Calu3 (cell line): ENCODE measurements around the gene PRKCA. TPM values are rescaled to one million over a fixed set of nuclear protein-coding genes. Genes with fewer than 3 reads are reported as not detected.

Experiments
- BruUV-seq: library from RNA; stranded (reverse); fragments of 400-500 nt; replicated peaks from 2 replicates; lab custom pipeline; 2021; lab: Mats Ljungman, UMichigan
- CTCF ChIA-PET: fragments of 300-600 bp; sonication (Branson Sonifier 250); formaldehyde crosslinking; loops from one replicate; lab custom pipeline; 2022; ENCODE audit warnings: antibody characterized with exemption; lab: Charles Lee
- DNase-seq: peaks from one replicate; pipeline ENCODE4 v3.0.0; 2022
- H3K27ac Mint-ChIP-seq: one replicate; pipeline ENCODE4 v1.8.0; 2022; ENCODE audit warnings: mixed read lengths; ENCODE audit not compliant: unreplicated experiment
- H3K27me3 Mint-ChIP-seq: one replicate; pipeline ENCODE4 v1.8.0; 2022; ENCODE audit warnings: mixed read lengths; ENCODE audit not compliant: unreplicated experiment
- H3K36me3 Mint-ChIP-seq: one replicate; pipeline ENCODE4 v1.8.0; 2022; ENCODE audit warnings: mild to moderate bottlenecking, moderate library complexity, mixed read lengths; ENCODE audit not compliant: insufficient read depth, unreplicated experiment
- H3K4me1 Mint-ChIP-seq: one replicate; pipeline ENCODE4 v1.8.0; 2022; ENCODE audit warnings: mild to moderate bottlenecking, low read depth, mixed read lengths; ENCODE audit not compliant: unreplicated experiment
- H3K4me3 Mint-ChIP-seq: one replicate; pipeline ENCODE4 v1.8.0; 2022; ENCODE audit warnings: mild to moderate bottlenecking, low read depth, moderate library complexity, mixed read lengths; ENCODE audit not compliant: unreplicated experiment
- H3K9me3 Mint-ChIP-seq: one replicate; pipeline ENCODE4 v1.8.0; 2022; ENCODE audit warnings: low read depth, mixed read lengths; ENCODE audit not compliant: unreplicated experiment
- intact Hi-C: fragments of 100-400 bp; cut with micrococcal nuclease; formaldehyde crosslinking; loops from one replicate; pipeline ENCODE4 v1.10.0; 2022; ENCODE audit not compliant: unreplicated experiment
- total RNA-seq: library from RNA; stranded (reverse); gene quantifications from 2 replicates; pipeline ENCODE4 v1.2.3, GENCODE V29; 2022
- TF ChIP-seq, protein P1 (sequence below): fragments of 200-600 bp; IDR thresholded peaks from one replicate; pipeline ENCODE4 v1.8.0; 2022; ENCODE audit warnings: antibody characterized with exemption; ENCODE audit not compliant: unreplicated experiment

The PRKCA gene
- total RNA-seq, 1 experiment from 2014 or later: 126 TPM

DNA sequence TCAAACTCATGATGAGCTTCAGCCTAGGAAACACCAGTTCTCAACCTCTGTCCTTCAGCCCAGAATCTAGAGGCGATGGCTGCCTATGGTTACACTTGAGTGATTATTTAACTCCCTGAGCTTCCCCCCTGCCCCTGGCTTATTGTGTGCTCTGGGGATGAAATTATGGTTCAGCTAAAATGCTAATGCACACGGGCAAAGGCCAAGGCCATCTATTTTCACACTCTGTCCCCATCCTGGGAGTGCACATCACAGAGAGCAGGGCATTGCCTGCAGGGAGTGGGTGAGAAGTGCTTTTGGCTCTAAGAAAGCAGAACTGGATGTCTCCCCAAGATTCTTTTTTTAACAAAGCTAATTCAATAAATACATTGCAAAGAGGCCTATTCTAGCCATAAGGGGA lies 510.9 kb downstream of the PRKCA start:
- no TSS peak for BruUV-seq
- CTCF ChIA-PET: interaction anchor here (1.0 kb wide), 1 partner anchor 11 kb away, joined by 4 read pairs; no protein-coding TSS in a partner anchor
- no peak for DNase-seq

DNA sequence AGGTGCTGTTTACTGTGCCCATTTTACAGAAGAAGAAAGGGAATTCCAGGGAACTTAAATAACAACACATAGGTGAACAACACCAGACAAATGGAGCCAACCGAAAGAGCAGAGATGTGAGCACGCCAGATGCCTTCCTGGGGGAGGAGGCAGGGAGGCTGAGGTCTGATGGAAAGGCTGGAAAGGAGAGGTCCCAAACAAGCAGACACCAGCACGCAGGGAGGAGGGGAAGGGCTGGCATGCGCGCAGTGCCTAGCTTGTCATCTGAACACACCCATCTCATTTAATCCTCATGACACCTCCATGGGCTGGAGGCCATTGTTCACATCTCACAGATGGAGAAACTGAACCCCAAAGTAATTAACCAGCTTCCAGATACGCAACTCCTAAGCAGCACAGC lies 511.6 kb downstream of the PRKCA start:
- TF ChIP-seq, protein P1, sequence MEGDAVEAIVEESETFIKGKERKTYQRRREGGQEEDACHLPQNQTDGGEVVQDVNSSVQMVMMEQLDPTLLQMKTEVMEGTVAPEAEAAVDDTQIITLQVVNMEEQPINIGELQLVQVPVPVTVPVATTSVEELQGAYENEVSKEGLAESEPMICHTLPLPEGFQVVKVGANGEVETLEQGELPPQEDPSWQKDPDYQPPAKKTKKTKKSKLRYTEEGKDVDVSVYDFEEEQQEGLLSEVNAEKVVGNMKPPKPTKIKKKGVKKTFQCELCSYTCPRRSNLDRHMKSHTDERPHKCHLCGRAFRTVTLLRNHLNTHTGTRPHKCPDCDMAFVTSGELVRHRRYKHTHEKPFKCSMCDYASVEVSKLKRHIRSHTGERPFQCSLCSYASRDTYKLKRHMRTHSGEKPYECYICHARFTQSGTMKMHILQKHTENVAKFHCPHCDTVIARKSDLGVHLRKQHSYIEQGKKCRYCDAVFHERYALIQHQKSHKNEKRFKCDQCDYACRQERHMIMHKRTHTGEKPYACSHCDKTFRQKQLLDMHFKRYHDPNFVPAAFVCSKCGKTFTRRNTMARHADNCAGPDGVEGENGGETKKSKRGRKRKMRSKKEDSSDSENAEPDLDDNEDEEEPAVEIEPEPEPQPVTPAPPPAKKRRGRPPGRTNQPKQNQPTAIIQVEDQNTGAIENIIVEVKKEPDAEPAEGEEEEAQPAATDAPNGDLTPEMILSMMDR: no peak
- Mint-ChIP-seq H3K27ac (no peak overlapping the region), H3K4me1 (no peaks in the 10 kb centered on the region), H3K27me3 (peaks cover 51% of the 10 kb centered on the region), H3K4me3 (no peak overlapping the region), H3K36me3 (peaks cover 19% of the 10 kb centered on the region), H3K9me3 (peaks cover 5% of the 10 kb centered on the region)
- no TSS peak for BruUV-seq
- CTCF ChIA-PET: no interaction called here
- intact Hi-C loops: no loop called here
- DNase-seq: no peak

More for the DNA sequence above, 510.9 kb downstream of the PRKCA start:
- Mint-ChIP-seq H3K4me1 (no peaks in the 10 kb centered on the region), H3K9me3 (peaks cover 5% of the 10 kb centered on the region), H3K27me3 (peaks cover 46% of the 10 kb centered on the region), H3K27ac (no peak overlapping the region), H3K4me3 (no peak overlapping the region), H3K36me3 (peaks cover 22% of the 10 kb centered on the region)
- intact Hi-C loops: no loop called here
- TF ChIP-seq, protein P1: no peak

DNA sequence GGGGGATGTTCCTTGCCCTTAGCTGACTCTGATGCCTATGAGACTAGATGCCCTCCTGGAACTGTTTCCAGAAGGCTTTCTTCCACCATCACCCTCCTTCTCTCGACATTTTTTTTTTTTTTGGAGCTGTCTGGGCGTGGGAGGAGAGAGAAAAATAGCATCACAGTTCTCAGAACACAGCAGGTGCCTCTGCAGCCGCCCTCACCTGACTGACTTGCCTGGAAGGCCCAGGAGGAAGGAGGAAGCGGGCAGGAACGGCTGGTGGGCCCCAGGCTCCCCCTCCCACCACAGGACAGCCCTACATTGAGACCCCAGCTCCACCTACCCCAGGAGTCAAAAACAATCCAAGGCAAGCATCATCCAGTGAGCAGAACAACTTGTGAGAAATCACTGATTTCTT lies 512.2 kb downstream of the PRKCA start:
- intact Hi-C loops: no loop called here
- no TSS peak for BruUV-seq
- Mint-ChIP-seq H3K27me3 (peaks cover 51% of the 10 kb centered on the region), H3K4me3 (no peak overlapping the region), H3K9me3 (peaks cover 5% of the 10 kb centered on the region), H3K4me1 (no peaks in the 10 kb centered on the region), H3K36me3 (peaks cover 19% of the 10 kb centered on the region), H3K27ac (no peak overlapping the region)
- DNase-seq: no peak
- CTCF ChIA-PET: no interaction called here
- TF ChIP-seq, protein P1: no peak

DNA sequence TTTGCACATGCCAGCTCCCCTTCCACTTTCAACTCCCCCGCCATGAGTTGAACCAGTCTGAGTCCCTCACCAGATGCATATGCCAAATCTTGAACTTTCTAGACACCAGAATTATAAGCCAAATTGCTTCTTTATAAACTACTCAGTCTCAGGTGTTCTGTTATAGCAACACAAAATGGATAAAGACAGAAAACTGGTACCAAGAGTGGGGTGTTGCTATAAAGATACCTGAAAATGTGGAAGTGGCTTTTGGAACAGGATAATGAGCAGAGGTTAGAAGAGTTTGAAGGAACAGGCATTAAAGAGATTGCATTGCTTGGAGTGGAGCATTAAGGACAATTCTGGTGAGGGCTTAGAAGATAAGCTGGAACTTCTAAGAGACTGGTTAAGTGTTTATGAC lies 515.3 kb downstream of the PRKCA start:
- Mint-ChIP-seq H3K4me1 (no peaks in the 10 kb centered on the region), H3K4me3 (no peak overlapping the region), H3K27ac (no peak overlapping the region), H3K27me3 (peaks cover 51% of the 10 kb centered on the region), H3K36me3 (peaks cover 1% of the 10 kb centered on the region), H3K9me3 (peaks cover 5% of the 10 kb centered on the region)
- BruUV-seq: no TSS peak
- CTCF ChIA-PET: no interaction called here
- intact Hi-C loops: no loop called here
- TF ChIP-seq, protein P1: no peak
- DNase-seq: no peak
